NCI-H226 (cell line): ENCODE data around the gene ADIPOR2.
A peak's percentile ranks its signal among the peaks of the same experiment; 100 is the strongest.
"Not testable (repeated sequence)": the region's sequence is repeated elsewhere in the genome, so short reads cannot be mapped to it uniquely, and the experiment has no call there.

Experiments used
- DNase-seq: peaks from one replicate; pipeline ENCODE4 v3.0.0-alpha.2; 2015

The ADIPOR2 gene

DNA sequence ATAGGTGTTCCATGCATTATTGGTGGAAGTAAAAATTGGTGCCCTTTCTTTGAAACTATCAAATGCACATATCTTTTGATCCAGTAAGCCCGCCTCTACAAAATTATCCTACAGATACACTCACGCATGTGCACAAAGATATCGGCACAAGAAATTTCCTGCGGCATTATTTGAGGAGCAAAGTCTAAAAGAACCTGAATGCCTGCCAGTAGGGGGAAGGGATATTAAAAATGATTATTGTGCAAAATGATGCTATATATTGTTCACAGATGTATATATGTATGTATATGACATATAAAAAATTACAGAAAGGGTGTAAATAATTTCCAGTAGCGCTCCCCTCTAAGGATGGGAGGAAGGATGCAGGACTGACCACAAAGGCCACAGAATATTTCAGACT lies 24.7 kb upstream of the ADIPOR2 start:
- no peak for DNase-seq

DNA sequence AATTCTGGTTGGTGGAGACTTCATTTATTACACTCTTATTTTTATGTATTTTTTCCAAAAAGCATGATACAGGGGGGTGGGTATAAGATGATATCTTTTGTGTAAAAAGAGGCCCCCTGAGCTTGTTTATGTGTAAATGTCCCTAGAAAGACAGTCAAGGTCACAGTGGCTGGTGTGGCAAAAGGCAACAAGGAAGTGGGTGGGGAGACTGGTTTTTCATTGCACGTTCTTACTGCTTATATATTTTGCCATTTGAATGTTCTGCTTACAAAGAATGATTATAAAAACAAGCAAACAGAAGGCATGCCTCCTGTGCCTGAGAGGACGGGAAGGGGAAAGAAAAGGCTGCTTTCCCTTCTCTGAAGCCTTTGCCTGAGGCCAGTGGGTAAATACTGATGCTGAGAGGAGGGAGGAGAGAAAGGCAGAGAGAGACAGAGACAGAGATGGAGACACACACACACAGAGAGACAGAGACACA lies 24.1 kb upstream of the ADIPOR2 start:
- no peak for DNase-seq

DNA sequence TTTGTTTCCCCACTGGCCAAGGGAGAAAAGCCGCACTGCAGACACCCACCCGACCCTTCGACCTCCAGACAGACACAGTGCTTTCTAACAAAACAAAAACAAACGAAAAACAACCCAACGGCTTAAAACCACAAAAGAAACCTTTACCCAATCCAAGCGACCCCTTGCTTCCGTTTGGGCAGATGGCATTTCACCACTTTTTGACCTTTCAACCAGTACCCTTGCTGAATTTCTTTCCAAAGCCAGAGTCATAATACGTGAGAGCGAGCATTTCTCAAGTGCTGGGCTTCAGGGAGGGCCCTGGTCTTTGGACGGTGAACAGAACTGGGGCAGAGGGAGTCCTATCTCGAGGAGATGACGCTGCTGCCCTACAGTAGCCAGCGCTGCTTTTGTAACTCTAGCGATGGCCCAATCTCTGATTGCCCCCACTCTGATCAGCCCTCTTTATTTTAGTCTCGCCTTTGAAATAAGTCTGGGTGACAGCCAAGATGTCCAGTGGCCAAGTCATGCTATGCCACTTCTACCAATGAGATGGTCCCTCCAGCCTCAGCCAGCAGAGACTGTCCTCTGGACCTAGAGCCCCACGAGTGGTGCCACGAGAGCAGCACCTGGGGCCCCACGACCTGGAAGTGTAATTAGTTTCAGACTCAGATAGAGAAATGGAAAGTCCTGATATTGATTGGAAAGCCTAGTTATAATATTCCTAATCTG lies 21.9 kb upstream of the ADIPOR2 start:
- no peak for DNase-seq

DNA sequence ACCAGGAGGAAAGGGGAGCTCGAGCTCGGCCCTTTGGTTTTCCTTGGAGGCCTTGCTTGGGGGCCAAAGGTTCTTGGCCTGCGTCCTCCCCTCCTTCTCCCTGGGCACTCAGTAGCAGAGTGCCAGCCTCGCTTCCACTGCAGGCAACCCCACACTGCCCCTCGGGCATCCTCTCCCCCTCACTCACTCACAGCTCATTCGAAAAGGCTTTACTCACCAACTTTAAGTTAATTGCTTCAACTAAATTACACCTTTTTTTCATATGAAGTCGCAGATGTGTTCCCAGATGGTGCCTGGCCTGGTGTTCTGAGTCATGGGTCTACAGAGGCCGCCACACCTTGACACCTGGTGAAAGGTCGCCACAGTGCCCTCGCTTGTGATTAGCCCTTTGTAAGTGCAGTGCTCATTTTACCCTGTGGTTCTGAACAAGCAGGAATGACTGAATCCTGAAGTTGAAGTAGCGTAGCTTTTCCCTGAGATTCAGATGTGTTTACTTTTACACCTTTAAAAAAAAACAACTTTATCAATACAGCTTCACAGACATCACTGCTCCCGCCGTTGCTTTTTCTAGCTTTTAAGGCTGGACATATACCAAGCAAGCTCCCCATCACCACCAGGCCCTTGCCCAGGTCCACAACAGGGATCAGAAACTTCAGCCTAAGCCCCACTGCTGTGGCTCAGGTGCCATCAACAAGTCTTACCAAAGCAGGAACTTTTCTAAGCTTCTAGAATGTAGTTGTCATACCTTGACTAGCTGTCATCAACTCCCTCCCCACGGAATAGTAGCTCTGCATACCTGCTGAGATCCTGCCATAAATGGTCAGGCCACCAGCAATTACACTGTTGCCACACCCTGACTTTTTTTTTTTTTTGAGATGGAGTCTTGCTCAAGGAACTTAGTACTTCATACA lies 20.3 kb upstream of the ADIPOR2 start:
- DNase-seq, result no peak

DNA sequence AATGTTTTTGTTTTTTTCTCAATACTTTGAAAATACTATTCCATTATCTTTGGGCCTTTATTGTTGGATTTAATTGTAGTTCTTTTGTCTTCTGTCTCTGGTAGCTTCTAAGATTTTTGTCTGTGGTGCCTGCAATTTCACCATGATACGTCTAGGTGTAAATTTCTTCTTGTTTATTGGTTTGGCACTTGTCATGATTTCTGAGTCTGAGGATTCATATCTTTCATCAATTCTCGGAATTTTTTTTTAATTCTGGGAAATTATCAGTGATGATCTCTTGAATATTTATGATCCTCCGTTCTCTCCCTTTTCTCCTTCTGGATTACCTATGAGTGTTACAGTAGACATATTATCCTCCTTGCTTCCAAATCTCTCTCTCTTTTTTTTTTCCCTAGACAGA lies 14.8 kb upstream of the ADIPOR2 start:
- no peak for DNase-seq

DNA sequence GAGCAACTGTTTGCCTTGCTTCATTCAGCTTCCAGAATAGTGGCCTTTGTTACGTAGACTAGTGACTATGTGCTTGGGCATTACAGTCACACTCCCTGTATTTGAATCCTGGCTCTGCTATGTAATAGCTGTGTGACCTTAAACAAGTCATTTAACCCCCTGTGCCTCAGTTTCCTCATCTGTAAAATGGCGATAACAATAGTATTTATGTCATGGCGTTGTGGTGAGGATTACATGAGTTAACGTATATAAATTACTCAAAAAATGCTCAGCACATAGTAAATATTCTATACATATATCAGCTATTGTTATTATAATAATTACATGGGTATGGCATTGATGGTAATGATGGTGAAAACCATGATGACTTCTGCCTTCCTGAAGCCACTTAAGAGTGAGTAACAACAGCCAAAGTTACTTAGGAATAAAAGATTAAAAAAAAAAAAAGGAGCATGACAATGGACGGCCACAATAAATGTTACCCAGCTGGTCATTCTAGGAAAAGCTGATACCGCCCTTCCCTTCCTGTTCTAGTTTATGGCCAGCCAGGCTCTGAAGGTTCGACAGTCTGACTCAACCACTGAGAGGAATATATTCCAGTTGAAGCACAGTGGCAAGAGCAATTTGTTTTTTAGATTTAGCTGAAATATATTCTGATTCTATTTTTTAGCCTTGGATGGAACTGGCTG lies 9.9 kb upstream of the ADIPOR2 start:
- no peak for DNase-seq

DNA sequence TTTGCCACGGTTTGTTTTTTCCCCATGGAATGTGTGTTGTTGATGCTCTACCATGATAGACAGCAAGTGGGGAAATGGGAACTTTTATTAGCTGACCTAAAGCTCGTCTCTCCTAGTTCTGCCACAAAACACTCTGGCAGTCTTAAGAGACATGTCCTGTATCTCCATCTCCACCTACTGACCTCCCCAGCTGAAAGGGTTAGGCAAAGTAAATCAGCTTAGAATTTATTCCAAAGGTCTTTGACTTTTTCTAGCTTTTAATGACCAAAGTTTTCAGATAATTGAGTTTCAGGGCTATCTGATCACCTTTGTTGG lies 9.4 kb upstream of the ADIPOR2 start:
- no peak for DNase-seq

DNA sequence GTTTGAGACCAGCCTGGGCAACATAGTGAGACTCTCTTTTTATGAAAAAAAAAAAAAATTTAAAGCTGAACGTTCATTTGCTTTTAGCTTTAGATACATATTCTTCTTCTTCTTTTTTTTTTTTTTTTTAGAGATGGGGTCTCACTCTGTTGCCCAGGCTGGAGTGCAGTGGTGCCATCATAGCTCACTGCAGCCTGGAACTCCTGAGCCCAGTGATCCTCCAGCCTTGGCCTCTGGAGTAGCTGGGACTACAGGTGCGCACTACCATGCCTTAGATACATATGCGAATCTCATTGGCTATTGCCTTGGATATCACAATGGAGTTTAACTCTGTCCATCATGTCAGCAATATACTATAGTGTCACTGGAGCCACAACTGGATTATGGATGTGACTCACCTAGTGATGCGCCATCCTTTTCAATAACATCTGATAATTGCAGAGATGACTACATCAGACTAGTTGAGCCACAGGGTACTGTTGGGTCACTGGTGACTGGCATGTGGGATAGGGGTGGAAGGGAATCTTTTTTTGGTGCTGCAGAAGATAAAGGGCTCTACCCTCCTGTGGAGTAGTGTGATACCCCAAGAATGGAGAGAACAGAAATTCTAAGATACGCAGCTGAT lies 2.7 kb upstream of the ADIPOR2 start:
- DNase-seq, result no peak

DNA sequence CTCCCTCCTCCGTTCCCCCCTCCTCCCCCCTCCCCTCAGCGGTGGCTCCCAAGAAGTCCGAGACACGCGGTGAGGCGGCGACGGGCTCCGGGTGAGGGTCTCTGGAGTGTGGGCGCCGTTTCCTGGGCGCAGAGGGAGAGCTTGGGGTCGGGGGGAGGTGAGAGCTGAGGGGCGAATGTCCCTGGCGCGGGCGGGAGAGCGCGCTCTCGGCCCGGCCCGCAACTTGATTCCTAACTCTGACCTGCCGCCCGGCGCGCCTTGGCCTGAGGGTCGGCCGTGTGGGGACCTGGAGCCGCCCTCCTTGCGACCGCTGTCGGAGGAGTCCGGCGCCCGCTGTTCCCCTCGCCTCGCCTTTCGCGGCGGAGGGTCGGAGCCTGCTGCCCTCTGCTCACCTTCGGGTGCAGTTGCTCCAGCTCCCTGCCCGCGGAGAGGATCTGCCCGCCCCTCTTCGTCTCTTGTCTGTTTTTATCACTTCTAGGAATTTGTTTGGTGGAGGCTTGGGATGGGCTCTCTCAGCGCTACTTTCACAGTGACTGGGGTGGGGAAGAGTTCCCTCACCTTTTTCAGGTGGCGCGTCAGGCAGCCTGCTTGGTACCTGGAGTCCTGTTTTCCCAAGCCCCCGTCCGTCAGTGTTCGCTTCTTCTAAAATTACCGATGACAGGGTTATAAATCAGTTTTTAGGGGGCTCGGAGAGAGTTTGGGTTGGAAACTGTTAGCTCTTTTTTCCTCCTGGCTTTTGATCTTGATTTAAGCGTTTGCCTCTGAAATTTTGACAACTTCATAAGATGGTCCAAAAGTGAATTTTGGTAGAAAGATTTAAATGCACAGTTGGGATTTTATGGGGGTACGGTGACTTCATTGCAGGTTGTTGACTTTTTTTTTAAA lies 495 bp downstream of the ADIPOR2 start:
- DNase-seq, result peak; percentile 18

DNA sequence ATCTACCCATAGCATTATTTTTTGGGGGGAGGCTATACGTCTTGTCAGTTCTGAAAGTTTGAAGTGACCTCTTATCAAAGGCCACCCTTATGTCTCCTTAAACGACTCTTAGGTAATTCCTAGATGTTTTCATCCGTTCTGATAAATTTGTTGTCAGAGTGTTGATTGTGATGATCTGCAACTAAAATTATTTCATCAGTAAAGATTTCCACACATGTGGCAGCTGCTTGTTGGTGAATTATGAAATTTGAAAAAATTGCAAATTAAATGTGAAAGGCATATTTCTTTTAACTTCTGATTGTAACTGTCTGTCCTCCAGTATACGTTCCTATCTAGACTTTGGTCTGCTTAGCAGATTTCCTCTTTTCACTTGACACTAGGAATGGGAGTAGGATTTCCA lies 1.4 kb downstream of the ADIPOR2 start:
- DNase-seq, result no peak

DNA sequence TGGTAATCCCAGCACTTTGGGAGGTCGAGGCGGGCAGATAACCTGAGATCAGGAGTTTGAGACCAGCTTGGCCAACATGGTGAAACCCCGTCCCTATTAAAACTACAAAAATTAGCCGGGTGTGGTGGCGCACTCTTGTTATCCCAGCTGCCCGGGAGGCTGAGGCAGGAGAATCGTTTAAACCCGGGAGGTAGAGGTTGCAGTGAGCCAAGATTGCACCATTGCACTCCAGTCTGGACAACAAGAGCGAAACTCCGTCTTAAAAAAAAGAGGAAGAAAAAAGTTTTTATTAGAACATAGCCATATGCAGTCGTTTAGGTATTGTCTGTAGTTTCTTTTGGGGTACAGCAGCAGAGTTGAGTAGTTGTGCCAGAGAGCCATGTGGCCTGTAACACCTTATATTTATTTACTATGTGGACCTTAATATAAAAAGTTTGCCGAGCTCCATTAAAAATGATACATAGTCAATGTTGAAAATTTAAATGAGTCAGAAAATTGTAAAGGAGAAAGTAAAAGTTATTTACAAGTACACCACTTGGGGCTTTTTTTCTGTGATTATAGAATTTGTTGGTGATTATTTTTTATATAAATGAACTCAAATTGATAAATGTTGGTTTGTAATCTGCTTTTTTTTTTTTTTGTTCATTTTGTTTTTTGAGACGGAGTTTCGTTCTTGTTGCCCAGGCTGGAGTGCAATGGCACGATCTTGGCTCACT lies 2.2 kb downstream of the ADIPOR2 start:
- DNase-seq, result no peak

DNA sequence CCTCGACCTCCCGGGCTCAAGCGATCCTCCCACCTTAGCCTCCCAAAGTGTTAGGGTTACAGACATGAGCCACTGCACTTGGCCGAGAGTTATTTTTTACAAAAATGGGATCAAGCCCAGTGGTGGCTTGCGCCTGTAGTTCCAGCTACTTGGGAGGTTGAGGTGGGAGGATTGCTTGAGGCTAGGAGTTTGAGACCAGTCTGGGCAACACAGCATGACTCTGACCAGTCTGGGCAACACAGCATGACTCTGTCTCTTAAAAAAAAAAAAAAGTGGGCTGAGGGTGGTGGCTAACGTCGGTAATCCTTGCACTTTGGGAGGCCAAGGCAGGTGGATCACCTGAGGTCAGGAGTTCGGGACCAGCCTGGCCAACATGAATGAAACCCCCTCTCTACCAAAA lies 4.2 kb downstream of the ADIPOR2 start:
- DNase-seq, result not testable (repeated sequence)

DNA sequence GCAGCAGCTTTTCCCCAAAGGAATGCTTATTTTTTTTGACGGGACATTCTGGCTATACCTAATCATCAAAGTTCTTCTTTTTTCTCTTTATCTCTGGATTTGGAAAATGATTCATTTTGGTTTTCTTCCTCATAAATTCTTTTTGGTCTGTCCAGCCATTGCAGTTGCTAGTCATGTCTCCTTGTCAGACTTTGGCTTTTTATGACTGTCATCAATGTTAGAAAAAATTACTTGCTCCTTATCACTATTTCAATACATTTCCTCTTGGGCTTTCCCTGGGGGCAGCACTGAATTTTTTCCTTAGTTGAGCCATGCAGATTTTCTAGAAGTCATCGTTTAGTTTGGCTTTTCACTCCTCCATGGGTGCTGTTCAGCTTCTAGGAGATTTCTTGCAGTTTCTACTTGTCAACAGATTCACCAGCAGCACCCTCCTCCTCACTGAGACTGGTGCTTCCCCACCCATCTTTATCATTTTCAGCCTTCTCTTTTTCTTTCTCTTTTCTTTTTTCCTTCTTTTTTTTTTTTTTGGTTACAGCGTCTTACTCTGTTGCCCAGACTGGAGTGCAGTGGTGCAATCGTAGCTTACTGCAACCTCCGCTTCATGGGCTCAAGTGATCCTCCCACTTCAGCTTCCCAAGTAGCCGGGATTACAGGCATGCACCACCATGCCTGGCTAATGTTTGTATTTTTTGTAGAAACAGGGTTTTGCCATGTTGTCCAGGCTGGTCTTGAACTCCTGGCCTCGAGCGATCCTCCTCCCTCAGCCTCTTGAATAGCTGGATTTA lies 5.2 kb downstream of the ADIPOR2 start:
- no peak for DNase-seq

DNA sequence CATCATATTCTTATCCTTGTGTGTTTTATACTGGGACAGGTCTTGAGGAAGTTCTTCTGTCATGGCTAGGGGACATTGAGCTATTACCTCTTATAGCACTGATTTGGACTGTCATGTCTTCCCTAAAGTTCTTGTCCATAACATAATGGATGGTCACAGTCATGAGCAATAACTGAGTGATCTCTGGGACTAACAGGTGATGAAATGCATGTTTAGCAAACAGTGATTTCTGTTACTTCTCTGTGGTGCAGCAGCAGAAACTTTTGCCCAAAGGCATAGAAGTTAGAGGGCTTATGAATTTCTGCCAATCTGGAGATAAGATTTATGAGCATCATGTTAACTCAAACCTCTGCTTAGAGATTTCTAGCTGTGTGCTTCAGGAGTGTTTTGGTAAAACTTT lies 5.9 kb downstream of the ADIPOR2 start:
- DNase-seq, result peak; percentile 33

DNA sequence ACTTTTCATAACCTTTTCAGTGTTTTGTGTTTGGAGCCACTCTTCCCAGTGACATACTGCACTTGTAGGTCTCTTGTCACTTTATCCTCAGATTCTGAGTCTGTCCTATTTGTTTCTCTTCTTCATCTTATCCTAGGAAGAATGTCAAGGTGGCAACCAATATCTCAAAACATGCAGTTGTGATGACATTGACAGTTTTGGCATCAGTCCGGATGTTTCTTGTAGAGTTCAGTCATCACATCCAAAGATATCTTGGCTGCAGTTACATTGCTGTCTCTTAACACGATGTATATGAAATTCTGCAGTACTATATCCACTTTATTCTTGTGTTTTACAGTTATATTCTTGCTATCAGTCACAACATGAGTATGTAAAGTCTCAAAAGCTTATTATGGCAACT lies 6.4 kb downstream of the ADIPOR2 start:
- DNase-seq, result no peak

DNA sequence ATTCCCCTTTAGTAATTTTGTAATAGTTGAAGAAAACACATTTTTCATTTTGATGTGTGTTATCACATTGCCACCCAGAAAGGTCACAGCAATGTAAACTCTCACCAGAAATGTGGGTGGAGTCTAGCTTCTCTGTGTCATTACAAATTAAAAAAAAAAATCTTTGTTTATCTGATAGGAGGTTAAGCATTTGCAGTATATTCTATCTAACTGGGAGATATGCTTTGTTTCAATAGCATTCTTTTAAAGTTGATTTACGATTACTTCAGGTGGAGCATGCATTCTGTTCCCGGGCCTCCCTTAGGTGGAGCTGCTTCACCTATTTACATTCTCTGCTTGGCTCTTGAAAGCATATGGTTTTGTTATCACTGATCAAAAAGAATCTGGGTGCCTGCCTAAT lies 7.8 kb downstream of the ADIPOR2 start:
- DNase-seq, result peak; percentile 4

DNA sequence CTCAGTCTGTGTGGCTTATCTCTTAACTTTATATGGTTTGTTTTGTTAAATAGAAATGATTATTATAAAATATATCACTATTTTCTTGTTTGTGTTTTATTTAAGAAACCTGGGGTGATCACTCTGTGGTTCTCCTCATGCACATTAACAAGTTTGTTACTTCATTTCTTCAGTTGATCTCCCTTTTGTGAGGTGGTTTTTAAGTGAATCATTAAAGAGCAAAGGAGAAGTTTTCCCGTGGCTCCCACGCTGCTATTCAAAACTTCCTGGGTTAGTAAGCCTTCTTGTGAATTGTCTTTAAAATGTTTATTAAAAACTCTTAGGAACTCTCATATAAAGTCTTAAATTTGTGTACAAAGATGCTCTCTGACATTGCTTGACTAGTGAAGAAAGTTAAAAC lies 11.8 kb downstream of the ADIPOR2 start:
- DNase-seq, result no peak

DNA sequence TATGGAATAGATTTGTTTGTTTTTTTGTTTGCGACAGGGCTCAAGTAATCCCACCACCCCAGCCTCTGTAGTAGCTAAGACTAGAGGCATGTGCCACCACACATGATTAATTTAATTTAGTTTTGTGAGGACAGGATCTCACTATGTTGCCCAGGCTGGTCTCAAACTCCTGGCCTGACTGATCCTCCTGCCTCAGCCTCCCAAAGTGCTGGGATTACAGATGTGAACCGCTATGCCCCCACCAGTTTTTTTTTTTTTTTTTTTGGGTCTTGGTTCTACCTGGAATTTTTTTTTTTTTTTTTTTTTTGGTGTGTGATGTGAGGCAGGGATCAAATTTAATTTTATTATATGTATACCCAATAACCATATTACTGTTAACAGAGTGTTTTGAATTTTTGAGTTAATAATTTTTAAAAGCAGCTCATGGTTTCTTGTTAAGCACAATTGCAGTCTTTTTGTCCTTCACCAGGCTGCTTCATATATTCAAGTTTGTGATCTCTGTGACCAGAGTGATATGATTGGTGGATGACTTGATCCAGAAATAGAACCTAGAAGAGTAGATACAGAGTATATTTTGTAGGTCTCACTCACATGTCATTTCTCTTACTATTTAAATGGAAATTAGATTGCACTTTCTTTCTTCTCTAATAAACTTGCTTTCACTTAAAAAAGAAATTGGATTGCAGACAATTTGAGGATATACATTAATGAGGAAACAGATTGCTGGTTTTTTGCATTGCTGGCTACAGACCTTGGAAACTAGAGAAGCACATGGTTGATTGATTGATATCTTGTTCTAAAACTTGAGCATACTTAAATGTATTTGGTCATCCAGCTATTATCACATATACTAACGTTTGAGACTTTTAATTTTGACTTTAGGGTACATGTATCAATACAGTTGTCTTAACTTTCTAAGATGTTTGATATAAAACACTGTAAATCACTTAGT lies 13.2 kb downstream of the ADIPOR2 start:
- no peak for DNase-seq
